Chondrocyte (in vitro differentiated cells): ENCODE measurements around the gene MED23. TPM values are rescaled to one million over a fixed set of nuclear protein-coding genes. Genes with fewer than 3 reads are reported as not detected.
"Not testable (repeated sequence)": the region's sequence is repeated elsewhere in the genome, so short reads cannot be mapped to it uniquely, and the experiment has no call there.

Experiments
- DNase-seq: peaks from one replicate; pipeline ENCODE4 v3.0.0; 2021; ENCODE audit warnings: mixed read lengths, low spot score
- H3K27ac Mint-ChIP-seq: one replicate; pipeline ENCODE4 v1.8.0; 2021; ENCODE audit warnings: mild to moderate bottlenecking, moderate library complexity, mixed read lengths; ENCODE audit not compliant: unreplicated experiment
- H3K27me3 Mint-ChIP-seq: 2 replicates; pipeline ENCODE4 v1.8.0; 2021; ENCODE audit warnings: low read depth, mixed read lengths
- H3K36me3 Mint-ChIP-seq: 2 replicates; pipeline ENCODE4 v1.8.0; 2021; ENCODE audit warnings: low read depth, mixed read lengths
- H3K4me1 Mint-ChIP-seq: 2 replicates; pipeline ENCODE4 v1.8.0; 2021; ENCODE audit warnings: low read depth, mild to moderate bottlenecking, mixed read lengths
- H3K4me3 Mint-ChIP-seq: one replicate; pipeline ENCODE4 v1.8.0; 2021; ENCODE audit warnings: mild to moderate bottlenecking, moderate library complexity, mixed read lengths; ENCODE audit not compliant: unreplicated experiment
- H3K9me3 Mint-ChIP-seq: 2 replicates; pipeline ENCODE4 v1.8.0; 2021; ENCODE audit warnings: low read depth, mixed read lengths
- CTCF ChIP-seq: fragments of 200-600 bp; sonication (generic); IDR thresholded peaks from 2 replicates; pipeline ENCODE4 v1.5.0; 2021; ENCODE audit warnings: antibody characterized with exemption, mild to moderate bottlenecking, moderate library complexity
- total RNA-seq: library from RNA; stranded (reverse); gene quantifications from 3 replicates; pipeline ENCODE4 v1.2.1, GENCODE V29; 2021

MED23 gene
- total RNA-seq, 1 donor from 2014 or later: 26.2 TPM

- Mint-ChIP-seq H3K9me3 (peaks cover 10% of the 10 kb centered on the region), H3K27me3 (peaks cover 11% of the 10 kb centered on the region), H3K4me3 (no peak overlapping the region), H3K4me1 (no peaks in the 10 kb centered on the region), H3K27ac (no peak overlapping the region), H3K36me3 (peaks cover 2% of the 10 kb centered on the region)
- DNase-seq: no peak
- no peak for TF ChIP-seq CTCF
Measured at GRCh38 chr6:131547488-131547887, 80.6 kb downstream of the MED23 start.

- Mint-ChIP-seq H3K36me3 (peaks cover 2% of the 10 kb centered on the region), H3K9me3 (peaks cover 10% of the 10 kb centered on the region), H3K27me3 (peaks cover 19% of the 10 kb centered on the region), H3K27ac (no peak overlapping the region), H3K4me1 (no peaks in the 10 kb centered on the region), H3K4me3 (no peak overlapping the region)
- no peak for TF ChIP-seq CTCF
- no peak for DNase-seq
Measured at GRCh38 chr6:131545317-131545716, 82.7 kb downstream of the MED23 start.

GRCh38 chr6:131538615-131539014 is 89.4 kb downstream of the MED23 start:
- H3K4me1 Mint-ChIP-seq, H3K9me3 Mint-ChIP-seq, H3K4me3 Mint-ChIP-seq, H3K27ac Mint-ChIP-seq, DNase-seq, H3K36me3 Mint-ChIP-seq: not testable (repeated sequence)
- peaks cover 12% of the 10 kb centered on the region for H3K27me3 Mint-ChIP-seq

- Mint-ChIP-seq H3K36me3 (peaks cover 5% of the 10 kb centered on the region), H3K27me3 (peaks cover 15% of the 10 kb centered on the region), H3K27ac (no peak overlapping the region), H3K4me3 (no peak overlapping the region), H3K9me3 (peaks cover 3% of the 10 kb centered on the region), H3K4me1 (no peaks in the 10 kb centered on the region)
- no peak for TF ChIP-seq CTCF
- no peak for DNase-seq
Measured at GRCh38 chr6:131532580-131533039, 95.4 kb downstream of the MED23 start.

GRCh38 chr6:131531681-131532080 is 96.4 kb downstream of the MED23 start:
- not testable (repeated sequence) for H3K9me3 Mint-ChIP-seq, H3K4me3 Mint-ChIP-seq, H3K36me3 Mint-ChIP-seq, H3K4me1 Mint-ChIP-seq, H3K27ac Mint-ChIP-seq, DNase-seq
- H3K27me3 Mint-ChIP-seq: peaks cover 15% of the 10 kb centered on the region

GRCh38 chr6:131530936-131531335 is 97.1 kb downstream of the MED23 start:
- H3K9me3 Mint-ChIP-seq, H3K4me1 Mint-ChIP-seq, DNase-seq, H3K4me3 Mint-ChIP-seq, H3K27ac Mint-ChIP-seq, H3K36me3 Mint-ChIP-seq: not testable (repeated sequence)
- H3K27me3 Mint-ChIP-seq: peaks cover 15% of the 10 kb centered on the region

- peaks cover 3% of the 10 kb centered on the region for H3K36me3 Mint-ChIP-seq
- H3K4me3 Mint-ChIP-seq: no peak overlapping the region
- peaks cover 15% of the 10 kb centered on the region for H3K27me3 Mint-ChIP-seq
- H3K27ac Mint-ChIP-seq: no peak overlapping the region
- H3K9me3 Mint-ChIP-seq: no peaks in the 10 kb centered on the region
- TF ChIP-seq CTCF: no peak
- no peaks in the 10 kb centered on the region for H3K4me1 Mint-ChIP-seq
- no peak for DNase-seq
Measured at GRCh38 chr6:131524695-131525336, 103.2 kb downstream of the MED23 start.
